Measurements from ENCODE around the gene IL1RAPL2. TPM values are rescaled to one million over a fixed set of nuclear protein-coding genes. Genes with fewer than 3 reads are reported as not detected.

IL1RAPL2 gene
- total and polyA plus RNA-seq, 2 donors (not counting 3 experiments of a cell fraction or from before 2014, with no cell fraction given) = not detected

DNA sequence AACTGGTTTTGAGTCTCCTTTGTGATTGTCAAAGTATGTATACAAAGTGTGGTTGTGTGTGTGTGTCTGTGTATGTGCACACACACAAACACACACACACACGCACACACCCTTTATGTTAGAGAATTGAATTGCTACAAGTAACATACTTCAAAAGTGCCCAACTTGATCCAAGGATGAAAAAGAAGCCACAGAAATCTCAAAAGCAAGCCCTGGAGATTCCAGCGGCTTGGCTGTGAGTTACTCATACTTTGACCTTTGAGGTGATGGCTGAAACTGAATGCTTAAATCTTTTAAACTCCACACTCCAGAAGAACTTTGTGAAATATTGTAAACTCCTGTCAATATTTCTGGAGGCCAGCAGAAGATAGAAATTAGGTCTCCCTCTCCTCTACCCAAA lies 1087.9 kb downstream of the IL1RAPL2 start:
- Histone ChIP-seq H3K79me2 (ENCODE audit: control insufficient read depth, insufficient read depth, low read length) (no peaks in the 10 kb centered on the region), H3K4me2 (ENCODE audit: insufficient read depth, low read length) (no peak overlapping the region), H3K9ac (replicated peaks; ENCODE audit: extremely low read depth, insufficient read depth, low read length) (no peak overlapping the region), H3K9me3 (replicated peaks; ENCODE audit: control insufficient read depth, insufficient read depth, low read length) (no peaks in the 10 kb centered on the region), H3K36me3 (ENCODE audit: control insufficient read depth in 2 of 2, extremely low read depth in 1 of 2, insufficient read depth in 2 of 2, low read length in 2 of 2) (no peaks in the 10 kb centered on the region), H3K9me1 (replicated peaks; ENCODE audit: control insufficient read depth, extremely low read depth, insufficient read depth, low read length) (no peaks in the 10 kb centered on the region), H3K4me1 (ENCODE audit: control insufficient read depth, extremely low read depth, insufficient read depth, low read length) (no peaks in the 10 kb centered on the region), H3K4me3 (replicated peaks in 1 of 3; ENCODE audit: insufficient read depth in 1 of 3, low read depth in 1 of 3, low read length in 3 of 3) (no peak overlapping the region), H2AFZ (ENCODE audit: low read depth, low read length) (no peak overlapping the region), H3K27me3 (ENCODE audit: control insufficient read depth in 2 of 2, insufficient read depth in 2 of 2, low read length in 2 of 2) (no peaks in the 10 kb centered on the region), H4K20me1 (replicated peaks; ENCODE audit: control insufficient read depth, extremely low read depth, insufficient read depth, low read length) (no peaks in the 10 kb centered on the region), H3K27ac (ENCODE audit: insufficient read depth, low read depth, low read length) (no peak overlapping the region)
- dilution Hi-C loops (cut with MboI; ENCODE audit: extremely low pct_ligation_motif_present, low sequenced_read_pairs) (no loop called here), intact Hi-C loops (cut with micrococcal nuclease) (no loop called here)
- TF ChIP-seq MAX (IDR thresholded peaks at IDR 0.05; ENCODE audit: insufficient read depth, insufficient read length) (no peak), MYC (IDR thresholded peaks at IDR 0.05; ENCODE audit: low read depth, low read length) (no peak), EZH2 (IDR thresholded peaks at IDR 0.05; ENCODE audit: borderline replicate concordance, low read depth, low read length, severe bottlenecking) (no peak), JUN (IDR thresholded peaks at IDR 0.05; ENCODE audit: borderline replicate concordance, insufficient read depth, insufficient read length, low read depth) (no peak), FOS (IDR thresholded peaks at IDR 0.05; ENCODE audit: borderline replicate concordance, insufficient read depth, low read length) (no peak), GATA2 (IDR thresholded peaks at IDR 0.05; ENCODE audit: insufficient read depth, insufficient read length, low read depth, low read length) (no peak), POLR2A (IDR thresholded peaks at IDR 0.05; ENCODE audit: low read depth, low read length) (no peak), POLR2AphosphoS5 (IDR thresholded peaks at IDR 0.05; ENCODE audit: insufficient read depth, low read depth, low read length) (no peak)
- TF ChIP-seq, protein P1, sequence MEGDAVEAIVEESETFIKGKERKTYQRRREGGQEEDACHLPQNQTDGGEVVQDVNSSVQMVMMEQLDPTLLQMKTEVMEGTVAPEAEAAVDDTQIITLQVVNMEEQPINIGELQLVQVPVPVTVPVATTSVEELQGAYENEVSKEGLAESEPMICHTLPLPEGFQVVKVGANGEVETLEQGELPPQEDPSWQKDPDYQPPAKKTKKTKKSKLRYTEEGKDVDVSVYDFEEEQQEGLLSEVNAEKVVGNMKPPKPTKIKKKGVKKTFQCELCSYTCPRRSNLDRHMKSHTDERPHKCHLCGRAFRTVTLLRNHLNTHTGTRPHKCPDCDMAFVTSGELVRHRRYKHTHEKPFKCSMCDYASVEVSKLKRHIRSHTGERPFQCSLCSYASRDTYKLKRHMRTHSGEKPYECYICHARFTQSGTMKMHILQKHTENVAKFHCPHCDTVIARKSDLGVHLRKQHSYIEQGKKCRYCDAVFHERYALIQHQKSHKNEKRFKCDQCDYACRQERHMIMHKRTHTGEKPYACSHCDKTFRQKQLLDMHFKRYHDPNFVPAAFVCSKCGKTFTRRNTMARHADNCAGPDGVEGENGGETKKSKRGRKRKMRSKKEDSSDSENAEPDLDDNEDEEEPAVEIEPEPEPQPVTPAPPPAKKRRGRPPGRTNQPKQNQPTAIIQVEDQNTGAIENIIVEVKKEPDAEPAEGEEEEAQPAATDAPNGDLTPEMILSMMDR (IDR thresholded peaks at IDR 0.05; ENCODE audit: extremely low read depth in 1 of 2, insufficient read depth in 1 of 2, low read depth in 1 of 2, low read length in 2 of 2) = no peak
- POLR2A ChIA-PET = no interaction called here
- FAIRE-seq (no peak), DNase-seq (ENCODE audit: low read depth, low spot score) (no peak)
- CTCF ChIA-PET = no interaction called here
- BruUV-seq (replicated peaks) = no TSS peak
